ENCODE measurements around the gene NCOA1.
"Not testable (repeated sequence)": the region's sequence is repeated elsewhere in the genome, so short reads cannot be mapped to it uniquely, and the experiment has no call there.

Gene NCOA1

GRCh38 chr2:24477229-24477628 lies 13.8 kb upstream of the NCOA1 start:
- TF ChIP-seq CTCF (IDR thresholded peaks at IDR 0.05; ENCODE audit: low read length, missing control alignments): no peak
- no peak for DNase-seq (ENCODE audit: low read depth)
- H3K4me3 ChIP-seq (replicated peaks; ENCODE audit: low read depth, low read length): no peak overlapping the region

- TF ChIP-seq CTCF (IDR thresholded peaks at IDR 0.05; ENCODE audit: low read length, missing control alignments): no peak
- no peak for DNase-seq (ENCODE audit: low read depth)
These were observed 12.8 kb upstream of the NCOA1 start for GRCh38 chr2:24478243-24478642.

GRCh38 chr2:24480245-24480644 lies 10.8 kb upstream of the NCOA1 start:
- H3K4me3 ChIP-seq (replicated peaks; ENCODE audit: low read depth, low read length): no peak overlapping the region
- no peak for TF ChIP-seq CTCF (IDR thresholded peaks at IDR 0.05; ENCODE audit: low read length, missing control alignments)
- DNase-seq (ENCODE audit: low read depth): no peak

More at GRCh38 chr2:24478243-24478642, 12.8 kb upstream of the NCOA1 start:
- H3K4me3 ChIP-seq (replicated peaks; ENCODE audit: low read depth, low read length): no peak overlapping the region

- TF ChIP-seq CTCF (IDR thresholded peaks at IDR 0.05; ENCODE audit: low read length, missing control alignments): no peak
- DNase-seq (ENCODE audit: low read depth): no peak
- no peak overlapping the region for H3K4me3 ChIP-seq (replicated peaks; ENCODE audit: low read depth, low read length)
These were observed 8.6 kb upstream of the NCOA1 start for GRCh38 chr2:24482251-24482971.

- no peak overlapping the region for H3K4me3 ChIP-seq (replicated peaks; ENCODE audit: low read depth, low read length)
- DNase-seq (ENCODE audit: low read depth): no peak
- TF ChIP-seq CTCF (IDR thresholded peaks at IDR 0.05; ENCODE audit: low read length, missing control alignments): no peak
These were observed 8.1 kb upstream of the NCOA1 start for GRCh38 chr2:24482972-24483300.

GRCh38 chr2:24484677-24485076 lies 6.4 kb upstream of the NCOA1 start:
- DNase-seq (ENCODE audit: low read depth); H3K4me3 ChIP-seq (replicated peaks; ENCODE audit: low read depth, low read length): not testable (repeated sequence)

- TF ChIP-seq CTCF (IDR thresholded peaks at IDR 0.05; ENCODE audit: low read length, missing control alignments): no peak
- no peak for DNase-seq (ENCODE audit: low read depth)
These were observed 5.9 kb upstream of the NCOA1 start for GRCh38 chr2:24485197-24485596.

More at GRCh38 chr2:24485197-24485596, 5.9 kb upstream of the NCOA1 start:
- H3K4me3 ChIP-seq (replicated peaks; ENCODE audit: low read depth, low read length): no peak overlapping the region
